GM10847 (cell line): ENCODE measurements around the gene CBARP.

ENCODE experiments used
- POLR2A ChIP-seq: IDR thresholded peaks from 2 replicates; pipeline ENCODE4 v1.6.1; 2011; ENCODE audit not compliant: insufficient read length; ENCODE audit errors: extremely low read depth

Gene CBARP

DNA sequence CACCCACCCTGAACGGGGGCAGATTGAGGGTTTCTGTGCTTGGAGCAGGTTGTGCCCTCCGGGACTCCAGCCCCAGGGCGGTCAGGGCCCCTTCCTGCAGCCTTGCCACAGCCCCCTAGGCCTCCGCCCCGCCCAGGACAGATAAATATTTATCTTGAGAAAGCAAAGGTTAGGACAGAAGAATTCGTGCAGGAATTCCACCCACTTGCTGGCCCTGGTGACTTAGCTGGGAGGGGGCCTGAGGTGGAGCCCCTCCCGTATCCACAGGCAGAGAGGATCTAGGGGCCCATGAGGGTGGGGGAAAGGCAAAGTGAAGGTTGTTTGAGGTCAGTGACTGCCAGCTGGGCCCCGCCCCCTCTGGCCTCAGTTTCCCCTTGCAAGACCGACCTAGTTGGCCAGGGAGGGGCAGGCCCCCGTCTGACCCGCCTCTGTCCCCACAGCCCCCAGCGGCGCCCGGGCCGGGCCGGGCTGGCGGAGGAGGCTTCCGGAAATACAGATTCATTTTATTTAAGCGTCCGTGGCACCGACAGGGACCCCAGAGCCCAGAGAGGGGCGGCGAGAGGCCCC lies 15.8 kb upstream of the CBARP start:
- TF ChIP-seq POLR2A, result no peak

DNA sequence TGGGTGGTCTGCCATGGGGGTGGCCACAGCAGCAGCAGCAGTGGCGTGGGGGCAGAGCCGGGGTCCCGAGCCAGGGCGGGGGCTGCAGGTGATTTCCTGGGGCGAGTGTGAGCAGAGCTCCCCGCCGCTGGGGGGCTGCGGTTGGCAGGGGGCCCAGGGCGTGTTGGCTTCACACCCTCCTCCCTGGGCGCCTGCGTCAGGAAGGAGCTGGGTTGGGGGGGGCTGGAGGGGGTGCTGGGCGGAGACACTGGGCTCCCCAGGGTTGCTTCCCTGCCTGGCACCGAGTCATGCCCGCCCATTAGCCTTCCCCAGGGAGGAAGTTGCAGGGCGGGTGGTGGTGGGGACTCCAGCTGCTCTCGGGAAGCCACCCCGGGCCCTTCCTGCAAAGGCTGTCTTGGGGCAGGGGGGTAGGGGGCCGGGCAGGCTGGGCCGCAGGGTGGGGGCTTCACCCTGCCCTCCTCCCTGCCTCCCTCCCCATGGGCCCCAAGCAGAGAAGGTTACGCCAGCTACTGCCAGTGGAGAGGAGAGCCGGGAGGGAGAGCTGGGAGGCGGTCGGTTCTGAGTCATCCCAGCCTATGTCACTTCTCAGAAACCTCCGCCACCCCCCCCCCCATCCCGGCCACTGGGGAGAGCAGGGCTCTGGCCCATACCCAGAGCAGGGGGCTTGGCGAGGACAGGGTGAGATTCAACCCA lies 15.2 kb upstream of the CBARP start:
- no peak for TF ChIP-seq POLR2A

DNA sequence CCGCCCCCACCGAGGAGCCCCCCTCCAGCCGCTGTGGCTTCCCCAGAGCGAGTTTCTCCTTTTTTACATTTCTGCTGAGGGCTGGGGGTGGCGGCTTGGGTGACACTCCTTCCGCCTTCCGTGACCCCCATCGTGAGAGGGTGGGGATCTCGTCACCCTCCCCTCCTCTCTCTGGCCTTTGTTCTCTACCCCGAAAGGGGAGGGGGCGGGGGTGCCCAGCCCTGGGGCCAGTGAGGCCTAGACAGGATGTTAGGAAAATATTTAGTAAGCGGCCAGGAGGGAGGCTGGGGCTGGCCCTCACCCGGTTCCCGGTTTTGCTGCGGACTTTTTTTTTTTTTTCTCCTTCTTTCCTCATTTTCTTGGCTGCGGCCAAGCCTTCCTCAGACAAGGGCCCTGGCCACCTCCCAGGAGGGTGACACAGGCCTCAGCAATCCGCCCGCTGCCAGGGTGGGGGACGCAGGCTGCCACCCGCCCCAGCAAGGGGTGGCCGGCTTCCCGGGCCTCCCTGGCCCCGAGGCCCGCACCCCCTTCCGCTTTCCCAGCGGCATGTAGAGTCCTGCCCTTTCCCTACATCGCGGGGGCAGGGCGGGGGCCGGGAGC lies 14.5 kb upstream of the CBARP start:
- no peak for TF ChIP-seq POLR2A

DNA sequence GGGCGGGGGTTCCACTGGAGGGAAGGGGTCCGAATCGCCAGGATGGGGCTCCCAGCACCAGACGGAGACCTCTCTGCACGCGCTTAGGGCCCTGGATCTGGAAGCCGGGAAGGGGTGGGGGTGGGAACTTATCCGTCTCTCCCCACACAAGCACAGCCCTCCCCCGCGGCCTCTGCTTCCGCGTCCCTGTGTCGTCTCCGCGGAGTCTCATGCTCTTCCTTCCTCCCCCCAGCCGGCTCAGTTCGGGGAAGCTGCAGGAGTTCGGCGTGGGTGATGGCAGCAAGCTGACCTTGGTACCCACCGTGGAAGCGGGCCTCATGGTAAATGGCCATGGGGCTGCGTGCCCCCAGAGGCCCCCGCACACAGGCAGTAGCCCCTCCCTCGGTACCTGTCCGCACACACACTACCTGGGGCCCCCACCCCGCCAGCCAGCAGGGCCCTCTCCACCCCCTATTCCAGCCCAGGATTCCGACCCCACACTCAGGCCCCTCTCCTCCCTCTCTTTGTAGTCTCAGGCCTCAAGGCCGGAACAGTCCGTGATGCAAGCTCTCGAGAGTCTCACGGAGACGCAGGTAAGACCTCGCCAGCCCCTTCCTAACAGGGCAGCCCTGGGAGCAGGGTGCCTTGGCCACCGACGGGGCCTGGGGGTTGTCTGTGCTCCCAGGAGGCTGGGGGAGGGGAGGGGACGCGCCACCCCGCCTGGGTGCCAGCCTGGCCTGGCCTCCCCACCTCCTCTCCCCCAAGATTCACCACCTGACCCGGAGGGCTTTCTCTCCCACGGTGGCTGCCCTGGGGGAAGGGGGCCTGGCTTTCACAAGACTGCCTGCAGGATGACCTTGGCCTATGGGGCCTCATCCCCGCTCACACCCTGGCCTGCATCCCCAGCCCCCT lies 13.8 kb upstream of the CBARP start:
- peak; percentile 10 for TF ChIP-seq POLR2A

DNA sequence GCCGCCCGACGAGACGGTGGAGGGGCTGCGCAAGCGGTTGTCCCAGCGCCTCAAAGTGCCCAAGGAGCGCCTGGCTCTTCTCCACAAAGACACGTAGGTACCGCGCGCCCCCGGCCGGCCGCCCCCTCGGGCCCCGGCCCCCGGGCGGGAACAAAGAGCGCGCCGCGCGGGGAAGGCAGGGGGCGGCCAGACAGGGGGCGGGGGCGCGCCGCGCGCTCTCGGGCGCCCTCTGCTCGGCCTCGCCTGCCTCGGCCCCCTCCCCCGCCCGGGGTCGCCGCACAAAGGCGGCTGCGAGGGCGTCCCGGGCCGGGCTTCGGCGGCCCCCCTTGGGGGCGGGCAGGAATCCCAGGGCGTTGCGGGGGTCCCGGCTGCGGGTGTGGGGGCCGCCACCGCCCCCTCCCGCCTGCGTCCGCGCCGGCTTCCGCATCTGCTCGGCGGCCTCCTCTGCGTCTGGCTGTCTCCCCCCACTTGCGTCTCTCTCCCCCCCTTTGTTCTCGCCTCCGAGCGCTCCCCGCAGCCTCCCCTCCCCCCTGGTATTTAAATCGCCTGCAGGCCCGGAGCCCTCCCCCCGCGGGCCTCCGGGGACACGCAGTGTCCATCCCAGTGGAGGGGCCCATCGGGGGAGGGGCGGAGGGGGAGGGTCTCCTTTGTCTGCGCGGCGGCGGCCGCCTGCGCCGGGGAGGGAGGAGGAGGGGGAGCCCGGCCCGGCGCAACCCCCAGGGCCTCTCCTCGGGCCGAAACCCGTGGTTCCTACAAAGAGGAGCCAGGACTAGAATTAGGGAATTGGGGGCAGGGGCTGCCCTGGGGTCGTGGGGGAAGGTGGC lies 12.8 kb upstream of the CBARP start:
- TF ChIP-seq POLR2A, result peak; percentile 13

DNA sequence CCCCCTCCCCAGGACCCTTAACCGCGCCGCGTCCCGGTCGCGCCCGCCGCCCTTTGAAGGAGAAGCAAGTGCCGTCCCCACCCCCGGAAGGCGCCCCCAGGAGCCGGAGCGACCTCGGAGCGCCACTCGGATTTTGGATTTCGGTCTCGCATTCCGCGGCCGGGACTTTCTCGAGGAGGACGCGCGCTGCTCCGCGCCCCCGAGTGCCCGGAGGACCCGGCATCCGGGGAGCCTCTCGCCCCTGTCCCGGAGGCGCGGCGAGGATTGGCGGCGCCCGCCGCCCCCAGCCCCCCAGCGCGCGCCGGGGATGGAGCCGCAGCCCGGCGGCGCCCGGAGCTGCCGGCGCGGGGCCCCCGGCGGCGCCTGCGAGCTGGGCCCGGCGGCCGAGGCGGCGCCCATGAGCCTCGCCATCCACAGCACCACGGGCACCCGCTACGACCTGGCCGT lies 12.2 kb upstream of the CBARP start:
- TF ChIP-seq POLR2A, result peak; percentile 7

DNA sequence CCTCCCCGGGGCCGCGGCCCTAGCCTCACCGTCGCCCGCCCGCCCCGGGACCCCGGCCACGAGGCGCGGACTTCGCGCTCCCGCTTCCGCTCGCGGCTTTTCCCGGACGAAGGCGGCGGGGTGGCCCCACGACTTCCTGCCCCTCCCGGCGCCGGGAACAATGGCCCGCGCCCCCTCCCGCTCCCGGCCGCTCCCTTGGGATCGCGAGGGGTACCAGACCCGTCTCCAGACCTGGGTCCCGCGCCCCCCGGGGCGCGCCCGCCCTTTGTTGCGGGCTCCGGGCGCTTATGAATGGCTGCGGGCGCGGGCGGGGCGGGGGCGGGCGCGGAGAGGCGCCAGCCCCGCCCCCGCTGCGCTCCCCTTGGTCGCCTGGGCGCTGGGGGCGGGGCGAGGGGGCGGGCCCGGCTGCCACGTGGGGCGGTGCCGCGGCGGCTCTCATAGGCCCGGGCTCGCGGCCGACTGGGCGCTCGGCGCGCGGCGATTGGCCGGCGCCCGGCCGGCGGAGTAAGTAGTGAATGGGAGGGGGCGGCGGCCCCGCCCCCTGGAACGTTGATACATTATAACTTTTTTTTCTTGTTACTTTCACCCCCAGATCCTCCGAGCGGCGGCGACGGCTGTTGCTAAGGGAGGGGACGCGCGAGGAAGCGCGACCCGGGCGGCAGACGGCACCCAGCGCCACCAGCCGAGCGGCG lies 11.6 kb upstream of the CBARP start:
- peak; percentile 61 for TF ChIP-seq POLR2A

DNA sequence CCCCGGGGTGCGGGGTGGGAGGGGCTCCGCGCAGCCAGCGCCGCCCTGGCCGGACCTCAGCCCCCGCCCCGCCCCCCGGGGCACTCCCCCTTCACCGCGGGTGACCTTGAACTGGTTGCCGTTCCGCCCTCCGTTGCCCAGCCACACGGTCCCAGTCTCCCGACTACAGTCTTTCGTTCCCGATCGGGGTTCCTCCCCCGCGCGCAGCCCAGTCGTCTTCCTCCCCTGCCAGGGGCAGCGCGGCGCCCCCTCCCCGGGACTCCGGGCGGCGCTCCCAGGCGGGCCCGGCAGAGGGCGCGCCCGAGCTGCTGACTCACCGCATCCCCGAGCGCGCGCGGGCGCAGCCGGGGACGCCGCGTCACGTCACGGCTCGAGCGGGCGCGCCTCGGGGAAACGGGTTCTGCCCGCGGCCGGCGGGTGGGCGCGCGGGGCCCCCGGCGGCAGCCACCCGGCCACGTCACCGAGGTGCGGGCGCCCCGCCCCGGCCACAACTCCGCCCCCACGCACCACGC lies 11.0 kb upstream of the CBARP start:
- TF ChIP-seq POLR2A, result no peak

DNA sequence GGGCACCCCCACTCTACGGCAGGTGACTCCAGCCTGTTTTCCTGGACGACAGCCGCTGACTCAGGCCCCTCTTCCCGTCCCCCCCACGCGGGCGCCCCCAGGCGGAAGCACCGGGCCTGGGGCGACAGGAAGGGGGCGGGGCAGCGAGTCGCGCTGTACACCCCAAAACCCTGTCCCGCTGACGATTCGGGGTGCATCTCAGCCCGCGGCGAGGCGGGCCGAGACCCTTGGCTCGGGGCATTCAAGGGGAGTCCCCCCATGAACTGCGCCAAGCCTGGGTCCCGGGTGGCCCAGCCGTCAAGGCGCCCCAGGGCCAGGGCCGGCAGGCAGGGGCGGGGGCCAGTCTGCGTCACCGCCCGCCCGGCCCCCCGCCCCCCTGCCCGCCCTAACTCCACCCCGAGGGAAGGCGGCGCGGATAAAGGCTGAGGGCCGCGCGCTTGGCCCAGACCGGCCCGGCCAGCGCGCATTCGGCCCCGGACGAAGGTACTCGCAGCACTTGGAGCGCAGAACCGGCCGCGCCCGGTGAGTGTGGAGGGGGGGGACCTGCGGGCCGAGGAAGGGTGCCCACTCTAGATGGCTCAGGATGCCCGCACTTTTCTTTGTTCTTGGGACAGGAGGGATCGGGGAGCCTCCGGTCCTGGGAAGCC lies 10.5 kb upstream of the CBARP start, which contains the start of gene MIDN:
Gene MIDN (plus strand): TSS at position 445 of the 647 bp plus-strand sequence. CDS start 1,714 bp downstream, outside the sequence.
- TF ChIP-seq POLR2A, result peak; percentile 92

DNA sequence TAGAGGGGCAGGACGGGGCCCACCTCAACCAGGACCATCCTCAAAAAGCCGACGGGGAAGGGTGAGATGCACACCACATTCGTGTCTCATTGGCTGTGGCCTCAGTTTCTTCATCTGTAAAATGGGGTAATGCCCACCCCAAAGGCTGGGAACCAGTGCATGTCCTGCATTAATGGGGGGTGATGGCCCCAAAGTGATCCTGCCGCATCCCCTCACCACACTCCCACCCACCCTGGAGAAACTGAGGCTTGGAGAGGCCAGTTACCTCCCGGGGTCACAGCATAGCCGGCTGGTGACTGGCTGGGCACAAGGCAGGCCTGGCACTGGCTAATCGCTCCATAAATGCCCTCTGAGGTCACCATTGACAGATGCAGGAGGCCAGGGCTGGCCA lies 9.9 kb upstream of the CBARP start:
- no peak for TF ChIP-seq POLR2A

DNA sequence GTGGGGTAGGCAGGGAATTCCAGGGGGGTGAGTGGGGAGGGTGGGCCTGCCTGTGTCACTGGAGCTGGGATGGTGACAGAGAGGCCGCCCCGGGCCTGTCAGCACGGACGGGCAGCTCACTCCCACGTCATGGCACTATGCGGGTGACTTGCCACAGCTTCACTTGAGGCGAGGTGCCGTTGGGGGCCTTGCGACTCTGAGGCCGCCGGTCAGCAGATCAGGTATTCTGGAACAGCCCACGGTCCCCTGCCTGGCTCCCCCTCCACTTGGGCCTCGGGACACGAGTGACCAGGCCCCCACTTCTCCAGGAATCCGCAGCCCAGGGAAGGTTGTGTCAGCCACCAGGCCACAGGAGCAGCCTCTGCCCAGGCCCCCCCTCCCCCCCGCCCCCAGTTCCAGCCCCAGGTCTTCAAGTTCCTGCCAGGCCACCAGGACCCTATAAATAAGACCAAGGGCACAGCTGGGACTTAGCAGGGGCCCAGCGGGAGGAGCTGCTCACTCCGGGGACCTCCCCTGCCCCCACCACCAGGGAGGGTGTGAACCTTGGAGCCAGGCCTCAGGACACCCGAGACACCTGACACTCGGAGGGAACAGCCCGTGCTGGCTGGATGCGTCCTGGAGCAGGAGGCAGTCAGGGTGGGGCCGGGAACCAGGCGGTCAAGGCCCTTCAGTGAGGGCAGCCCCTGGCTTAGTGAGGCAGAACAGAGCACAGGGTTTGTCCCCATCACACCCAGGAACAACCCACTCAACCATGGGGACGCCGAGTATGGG lies 7.9 kb upstream of the CBARP start:
- no peak for TF ChIP-seq POLR2A

DNA sequence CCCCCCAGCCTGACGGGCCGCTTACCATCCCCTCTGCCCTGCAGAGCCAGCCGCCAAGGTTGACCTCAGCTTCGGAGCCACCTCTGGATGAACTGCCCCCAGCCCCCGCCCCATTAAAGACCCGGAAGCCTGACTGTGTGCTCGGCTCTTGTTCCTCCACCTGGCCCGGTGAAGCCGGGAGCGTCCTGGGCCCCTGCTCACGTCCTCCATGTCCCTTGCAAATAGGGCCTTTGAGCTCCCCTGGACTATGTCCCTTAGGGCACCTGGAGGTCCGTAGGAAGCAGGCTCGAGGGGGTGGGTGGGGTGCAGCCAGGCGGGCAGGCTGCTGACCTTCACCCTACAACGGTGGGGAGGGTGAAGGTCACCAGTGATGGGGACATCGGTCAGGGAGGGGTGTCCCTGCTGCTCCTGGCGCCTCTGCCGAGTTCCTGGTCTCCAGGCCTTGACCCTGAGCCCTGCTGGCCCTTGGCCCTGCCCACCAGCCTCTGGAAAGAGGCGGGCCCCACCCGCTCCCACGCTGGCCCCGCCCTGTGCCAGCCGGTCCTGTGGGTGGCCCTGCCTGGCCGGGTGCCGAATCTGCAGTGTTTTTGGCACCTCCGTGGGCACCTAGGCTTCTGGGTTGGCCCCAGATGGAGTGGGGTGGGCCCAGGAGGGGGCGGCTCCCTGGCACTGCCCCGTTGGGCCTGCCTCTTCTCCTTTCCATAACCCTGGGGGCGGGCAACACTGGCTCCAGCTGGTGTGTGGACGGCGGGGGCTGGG lies 7.1 kb upstream of the CBARP start:
- no peak for TF ChIP-seq POLR2A
